ENCODE measurements around the gene SLC6A12. TPM values are rescaled to one million over a fixed set of nuclear protein-coding genes. Genes with fewer than 3 reads are reported as not detected.

The SLC6A12 gene
- total RNA-seq, 1 donor from 2014 or later: 0.64 TPM

DNA sequence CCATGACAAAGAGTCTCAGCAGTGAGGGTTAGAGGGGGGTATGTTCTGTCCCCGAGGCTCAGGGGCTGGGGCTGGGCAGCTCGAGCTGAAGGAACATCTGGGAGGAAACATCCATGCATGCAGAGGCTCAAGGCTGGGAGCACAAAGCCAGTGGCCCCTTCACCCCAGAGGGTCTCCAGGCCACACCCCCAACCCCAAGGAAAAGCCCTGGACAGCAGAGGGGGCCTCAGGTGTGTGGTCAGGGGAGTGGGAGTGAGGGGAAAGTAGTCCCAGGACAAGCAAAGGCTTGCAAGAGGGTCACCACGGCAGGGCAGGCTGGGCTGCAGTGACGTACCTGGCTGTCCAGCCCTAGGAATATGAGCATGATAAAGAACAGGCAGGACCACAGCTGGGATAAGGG is 17.5 kb downstream of the SLC6A12 start:
- no peak for DNase-seq
- TF ChIP-seq, protein P1, sequence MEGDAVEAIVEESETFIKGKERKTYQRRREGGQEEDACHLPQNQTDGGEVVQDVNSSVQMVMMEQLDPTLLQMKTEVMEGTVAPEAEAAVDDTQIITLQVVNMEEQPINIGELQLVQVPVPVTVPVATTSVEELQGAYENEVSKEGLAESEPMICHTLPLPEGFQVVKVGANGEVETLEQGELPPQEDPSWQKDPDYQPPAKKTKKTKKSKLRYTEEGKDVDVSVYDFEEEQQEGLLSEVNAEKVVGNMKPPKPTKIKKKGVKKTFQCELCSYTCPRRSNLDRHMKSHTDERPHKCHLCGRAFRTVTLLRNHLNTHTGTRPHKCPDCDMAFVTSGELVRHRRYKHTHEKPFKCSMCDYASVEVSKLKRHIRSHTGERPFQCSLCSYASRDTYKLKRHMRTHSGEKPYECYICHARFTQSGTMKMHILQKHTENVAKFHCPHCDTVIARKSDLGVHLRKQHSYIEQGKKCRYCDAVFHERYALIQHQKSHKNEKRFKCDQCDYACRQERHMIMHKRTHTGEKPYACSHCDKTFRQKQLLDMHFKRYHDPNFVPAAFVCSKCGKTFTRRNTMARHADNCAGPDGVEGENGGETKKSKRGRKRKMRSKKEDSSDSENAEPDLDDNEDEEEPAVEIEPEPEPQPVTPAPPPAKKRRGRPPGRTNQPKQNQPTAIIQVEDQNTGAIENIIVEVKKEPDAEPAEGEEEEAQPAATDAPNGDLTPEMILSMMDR (IDR thresholded peaks at IDR 0.05; ENCODE audit: partially characterized antibody, unreplicated experiment): no peak
- Mint-ChIP-seq H3K27ac (ENCODE audit: unreplicated experiment) (no peak overlapping the region), H3K9me3 (ENCODE audit: unreplicated experiment) (peaks cover 5% of the 10 kb centered on the region), H3K4me3 (ENCODE audit: unreplicated experiment) (no peak overlapping the region), H3K27me3 (ENCODE audit: unreplicated experiment) (peaks cover 4% of the 10 kb centered on the region), H3K36me3 (ENCODE audit: unreplicated experiment) (no peaks in the 10 kb centered on the region), H3K4me1 (ENCODE audit: low read depth, unreplicated experiment) (peaks cover 12% of the 10 kb centered on the region)

DNA sequence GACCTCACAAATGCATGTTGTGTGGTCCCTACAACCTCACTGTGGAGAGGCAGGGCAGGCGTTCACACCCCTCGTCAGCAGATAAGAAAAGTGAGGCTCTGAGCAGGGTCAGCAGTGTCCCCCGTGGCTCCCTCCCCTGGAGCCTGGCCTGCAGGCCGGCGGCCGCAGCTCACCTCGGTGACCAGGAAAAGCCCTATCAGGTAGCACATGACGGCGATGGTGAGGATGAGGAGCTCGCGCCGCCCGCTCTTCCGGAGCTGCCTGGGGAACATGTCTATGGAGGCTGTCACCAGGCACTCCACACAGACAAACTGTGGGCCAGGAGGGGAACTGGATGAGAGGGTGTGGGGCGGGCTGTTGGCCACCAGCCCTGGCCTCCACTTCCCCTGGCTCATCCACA is 18.0 kb downstream of the SLC6A12 start:
- peaks cover 5% of the 10 kb centered on the region for H3K9me3 Mint-ChIP-seq (ENCODE audit: unreplicated experiment)
- H3K4me1 Mint-ChIP-seq (ENCODE audit: low read depth, unreplicated experiment): peaks cover 12% of the 10 kb centered on the region
- TF ChIP-seq, protein P1 (IDR thresholded peaks at IDR 0.05; ENCODE audit: partially characterized antibody, unreplicated experiment): no peak
- no peak for DNase-seq
- H3K36me3 Mint-ChIP-seq (ENCODE audit: unreplicated experiment): no peaks in the 10 kb centered on the region
- H3K27ac Mint-ChIP-seq (ENCODE audit: unreplicated experiment): no peak overlapping the region
- no peak overlapping the region for H3K4me3 Mint-ChIP-seq (ENCODE audit: unreplicated experiment)
- peaks cover 3% of the 10 kb centered on the region for H3K27me3 Mint-ChIP-seq (ENCODE audit: unreplicated experiment)

DNA sequence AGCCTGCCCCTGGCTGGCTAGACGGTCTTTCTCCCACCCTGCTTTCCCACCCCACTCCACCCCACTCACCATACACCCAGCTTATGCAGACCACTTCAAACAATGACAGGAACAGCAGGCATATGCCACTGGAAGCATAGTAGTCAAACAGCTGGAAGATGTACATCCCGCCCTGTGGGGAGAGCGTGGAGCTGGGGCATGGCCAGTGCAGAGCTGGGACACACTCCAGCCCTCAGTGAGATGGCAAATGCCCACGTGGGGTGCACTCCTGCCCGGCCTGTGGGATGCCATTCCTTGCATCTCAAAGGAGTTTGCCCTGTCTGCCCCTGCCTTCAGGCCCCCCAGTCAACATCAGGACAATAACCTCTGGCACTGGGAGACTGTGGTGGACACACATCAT is 18.8 kb downstream of the SLC6A12 start:
- TF ChIP-seq, protein P1 (IDR thresholded peaks at IDR 0.05; ENCODE audit: partially characterized antibody, unreplicated experiment): no peak
- no peak for DNase-seq
- peaks cover 5% of the 10 kb centered on the region for H3K27me3 Mint-ChIP-seq (ENCODE audit: unreplicated experiment)

DNA sequence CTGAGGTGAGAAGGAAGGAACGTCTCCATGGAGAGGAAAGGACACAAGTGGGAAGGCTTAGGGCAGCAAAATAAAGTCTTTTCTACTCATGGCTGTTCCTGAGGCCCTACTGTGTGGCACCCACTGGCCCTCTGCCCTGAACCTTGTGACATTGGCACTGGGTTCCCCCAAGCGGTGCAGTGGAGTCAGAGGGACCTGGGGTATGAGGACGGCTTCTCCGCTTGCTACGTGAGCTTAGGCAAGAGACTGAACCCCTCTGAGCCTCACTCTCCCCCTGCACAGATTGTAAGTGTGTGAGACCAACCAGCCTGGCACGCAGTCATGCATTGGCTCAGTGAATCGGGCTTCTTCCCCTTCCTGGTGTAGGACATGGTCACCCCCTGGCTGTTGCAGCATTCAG is 19.7 kb downstream of the SLC6A12 start:
- Mint-ChIP-seq H3K4me3 (ENCODE audit: unreplicated experiment) (no peak overlapping the region), H3K36me3 (ENCODE audit: unreplicated experiment) (no peaks in the 10 kb centered on the region), H3K4me1 (ENCODE audit: low read depth, unreplicated experiment) (peaks cover 12% of the 10 kb centered on the region), H3K9me3 (ENCODE audit: unreplicated experiment) (peaks cover 7% of the 10 kb centered on the region), H3K27ac (ENCODE audit: unreplicated experiment) (no peak overlapping the region), H3K27me3 (ENCODE audit: unreplicated experiment) (peaks cover 11% of the 10 kb centered on the region)
- DNase-seq: no peak
- TF ChIP-seq, protein P1 (IDR thresholded peaks at IDR 0.05; ENCODE audit: partially characterized antibody, unreplicated experiment): no peak

More for the DNA sequence above, 18.8 kb downstream of the SLC6A12 start:
- peaks cover 12% of the 10 kb centered on the region for H3K4me1 Mint-ChIP-seq (ENCODE audit: low read depth, unreplicated experiment)
- peaks cover 6% of the 10 kb centered on the region for H3K9me3 Mint-ChIP-seq (ENCODE audit: unreplicated experiment)
- H3K27ac Mint-ChIP-seq (ENCODE audit: unreplicated experiment): no peak overlapping the region
- H3K4me3 Mint-ChIP-seq (ENCODE audit: unreplicated experiment): no peak overlapping the region
- H3K36me3 Mint-ChIP-seq (ENCODE audit: unreplicated experiment): no peaks in the 10 kb centered on the region

DNA sequence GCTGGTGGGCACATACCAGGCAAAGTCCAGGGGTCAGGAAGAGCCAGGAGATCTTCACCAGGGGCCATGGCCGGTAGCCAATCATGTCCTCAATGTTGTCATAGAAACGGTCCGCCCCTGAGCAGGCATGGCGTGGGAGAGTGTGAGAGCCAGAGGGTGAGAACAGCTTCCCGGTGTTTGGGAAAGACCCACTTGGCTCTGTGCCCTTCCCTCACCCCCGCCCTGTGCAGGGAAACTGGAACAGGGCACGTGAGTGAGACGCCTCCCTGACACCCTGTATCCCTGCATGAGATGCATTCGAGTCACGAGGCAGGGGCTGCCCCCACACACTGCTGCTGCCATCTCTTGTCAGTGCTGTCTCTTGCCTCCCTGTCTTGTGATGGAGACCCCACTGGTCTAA is 20.7 kb downstream of the SLC6A12 start:
- TF ChIP-seq, protein P1 (IDR thresholded peaks at IDR 0.05; ENCODE audit: partially characterized antibody, unreplicated experiment): no peak
- H3K36me3 Mint-ChIP-seq (ENCODE audit: unreplicated experiment): no peaks in the 10 kb centered on the region
- no peak overlapping the region for H3K4me3 Mint-ChIP-seq (ENCODE audit: unreplicated experiment)
- H3K9me3 Mint-ChIP-seq (ENCODE audit: unreplicated experiment): peaks cover 10% of the 10 kb centered on the region
- no peak for DNase-seq
- peaks cover 11% of the 10 kb centered on the region for H3K4me1 Mint-ChIP-seq (ENCODE audit: low read depth, unreplicated experiment)
- H3K27ac Mint-ChIP-seq (ENCODE audit: unreplicated experiment): no peak overlapping the region
- H3K27me3 Mint-ChIP-seq (ENCODE audit: unreplicated experiment): peaks cover 18% of the 10 kb centered on the region

Measured in glutamatergic neuron (in vitro differentiated cells).